ENCODE data around the gene AGPAT2.

GRCh38 chr9:136695435-136695895 is 8.2 kb upstream of the AGPAT2 start:
- TF ChIP-seq CTCF (conservative IDR thresholded peaks at IDR 0.05): no peak
- TF ChIP-seq ZFX (IDR thresholded peaks at IDR 0.05): no peak

Data from C4-2B (cell line).